GM18873 (cell line): ENCODE measurements around the gene MAPK1.
A peak's percentile ranks its signal among the peaks of the same experiment; 100 is the strongest.
"Not testable (repeated sequence)": the region's sequence is repeated elsewhere in the genome, so short reads cannot be mapped to it uniquely, and the experiment has no call there.

Experiments used
- ATAC-seq: cut with Tn5 transposase; IDR thresholded peaks from one replicate; pipeline ENCODE4 v1.9.1; 2021; ENCODE audit warnings: mild to moderate bottlenecking, moderate library complexity, moderate number of reproducible peaks; ENCODE audit not compliant: unreplicated experiment, low FRiP score

MAPK1 gene

DNA sequence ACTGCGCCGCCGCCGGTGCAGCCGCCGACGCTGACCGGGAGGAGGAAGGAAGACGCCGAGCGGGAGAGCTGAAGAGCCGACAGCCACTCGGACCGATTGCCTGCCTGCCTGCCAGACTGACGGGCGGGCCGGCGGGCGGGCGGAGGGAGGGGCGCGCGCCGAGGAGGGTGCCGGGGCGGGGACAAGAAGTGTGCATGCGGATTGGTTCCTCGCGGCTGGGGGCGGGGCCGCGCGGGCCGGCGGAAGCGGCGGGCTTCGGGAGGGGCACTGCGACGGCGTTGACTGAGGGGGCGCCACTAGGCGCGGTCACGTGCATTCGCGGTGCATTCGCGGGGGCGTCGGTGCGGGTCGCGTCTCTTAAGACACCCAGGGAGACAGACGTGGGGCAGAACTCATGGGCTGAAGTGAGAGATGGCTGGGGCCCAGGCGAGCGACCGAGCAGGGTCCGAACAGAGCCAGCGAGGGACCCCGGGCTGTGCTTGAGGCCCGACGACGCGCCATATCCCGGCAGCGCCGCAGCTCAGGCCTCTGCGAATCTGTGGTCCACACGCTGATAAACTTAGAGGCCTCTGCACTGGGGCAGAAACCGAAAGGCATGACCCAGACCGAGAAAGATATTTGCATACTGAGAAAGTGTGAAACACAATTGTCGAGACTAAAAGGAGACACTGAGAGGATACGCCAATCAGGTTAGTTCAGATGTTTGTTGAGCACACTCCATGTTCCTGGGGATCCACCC, at the start of gene MAPK1:
MAPK1 (minus strand) TSS at position 118 of the 739 bp plus-strand sequence. CDS start 205 bp downstream, outside the sequence.
- ATAC-seq, result peak; percentile 75

DNA sequence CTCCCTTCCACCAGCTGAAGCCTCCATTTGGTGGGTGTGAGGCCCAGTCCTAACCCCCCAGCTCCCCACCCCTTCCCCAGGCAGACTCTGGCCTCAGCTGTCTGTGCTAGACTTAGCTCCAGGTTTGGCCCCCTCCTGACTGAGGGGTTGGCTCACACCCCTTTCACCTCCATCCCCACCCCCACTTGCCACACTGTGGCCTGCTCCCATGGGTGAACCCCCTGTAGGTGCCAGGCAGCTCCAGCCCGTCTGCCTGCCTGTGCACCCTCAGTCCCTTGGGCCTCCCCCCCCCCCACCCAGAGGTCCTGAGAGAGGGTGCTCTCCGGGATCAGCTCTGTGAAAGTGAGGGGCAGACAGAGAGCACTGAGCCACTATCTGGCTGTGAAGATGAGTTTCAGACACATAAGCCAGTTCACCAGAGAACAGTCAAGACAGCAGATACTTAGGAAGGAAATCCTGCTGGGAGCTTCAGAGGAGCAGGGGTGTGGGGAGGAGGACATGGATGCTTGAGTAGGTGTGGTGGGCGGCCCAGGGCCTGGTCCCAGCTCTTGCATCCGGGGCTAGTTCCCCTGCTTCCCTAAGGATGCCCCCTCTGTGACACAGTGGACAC, 49.0 kb upstream of the MAPK1 start:
- ATAC-seq, result no peak

DNA sequence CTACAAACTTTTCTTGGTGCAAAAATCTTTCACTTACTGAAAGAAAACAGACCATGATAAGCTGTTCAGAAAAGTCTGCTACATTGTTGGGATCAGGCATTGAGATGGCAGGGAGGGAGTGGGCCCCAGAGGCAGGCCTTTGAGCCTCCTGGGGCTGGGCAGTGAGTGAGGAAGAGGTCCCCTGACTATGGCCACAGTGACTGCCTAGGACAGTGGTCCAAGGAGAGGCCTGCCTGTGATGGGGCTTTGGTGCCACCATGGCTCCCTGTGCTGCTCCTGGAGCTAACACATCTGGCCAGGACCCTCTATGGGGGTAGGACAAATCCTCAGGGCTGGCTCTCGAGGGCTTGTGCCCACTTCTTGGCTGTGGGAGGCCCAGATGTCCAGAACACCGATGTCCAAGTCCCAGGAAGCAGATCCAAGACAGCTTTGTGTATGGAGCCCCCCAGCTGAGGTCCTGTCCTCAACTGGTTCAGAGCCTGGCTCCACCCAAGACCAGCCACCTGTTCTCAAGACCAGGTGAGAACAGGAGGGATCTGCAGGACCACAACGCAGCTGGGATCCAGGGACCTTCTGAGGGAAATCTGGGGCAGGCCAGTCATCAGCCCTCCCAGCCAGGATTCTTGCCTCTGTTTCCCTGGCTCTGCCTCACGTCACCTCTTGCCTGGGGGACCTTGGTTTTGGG, 48.3 kb upstream of the MAPK1 start:
- no peak for ATAC-seq

DNA sequence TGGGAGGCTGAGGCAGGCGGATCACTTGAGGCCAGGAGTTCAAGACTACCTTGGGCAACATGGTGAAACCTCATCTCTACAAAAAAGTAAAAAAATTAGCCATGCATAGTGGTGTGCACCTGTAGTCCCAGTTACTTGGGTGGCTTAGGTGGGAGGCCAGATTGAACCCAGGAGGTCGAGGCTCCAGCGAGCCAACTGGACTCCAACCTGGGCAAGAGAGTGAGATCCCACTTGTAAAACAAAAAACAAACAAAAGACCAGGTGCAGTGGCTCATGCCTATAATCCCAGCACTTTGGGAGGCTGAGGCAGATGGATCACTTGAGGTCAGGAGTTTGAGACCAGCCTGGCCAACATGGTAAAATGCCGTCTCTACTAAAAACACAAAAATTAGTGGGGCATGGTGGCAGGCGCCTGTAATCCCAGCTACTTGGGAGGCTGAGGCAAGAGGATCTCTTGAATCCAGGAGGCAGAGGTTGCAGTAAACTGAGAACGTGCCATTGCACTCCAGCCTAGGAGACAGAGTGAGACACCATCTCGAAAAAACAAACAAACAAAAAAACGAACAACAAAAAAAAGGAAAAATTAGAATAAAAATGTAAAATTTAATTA, 46.7 kb upstream of the MAPK1 start:
- ATAC-seq, result not testable (repeated sequence)

DNA sequence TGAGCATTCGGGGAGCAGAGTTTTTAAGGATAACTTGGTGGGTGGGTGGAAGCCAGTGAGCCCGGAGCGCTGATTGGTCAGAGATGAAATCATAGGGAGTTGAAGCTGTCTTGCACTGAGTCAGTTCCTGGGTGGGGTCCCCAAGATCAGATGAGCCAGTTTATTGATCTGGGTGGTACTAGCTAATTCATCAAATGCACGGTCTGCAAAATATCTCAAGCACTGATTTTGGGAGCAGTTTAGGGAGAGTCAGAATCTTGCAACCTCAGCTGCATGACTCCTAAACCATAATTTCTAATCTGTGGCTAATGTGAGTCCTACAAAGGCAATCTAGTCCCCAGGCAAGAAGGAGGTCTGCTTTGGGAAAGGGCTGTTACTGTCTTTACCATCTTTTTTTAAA, 42.9 kb upstream of the MAPK1 start:
- ATAC-seq, result not testable (repeated sequence)

DNA sequence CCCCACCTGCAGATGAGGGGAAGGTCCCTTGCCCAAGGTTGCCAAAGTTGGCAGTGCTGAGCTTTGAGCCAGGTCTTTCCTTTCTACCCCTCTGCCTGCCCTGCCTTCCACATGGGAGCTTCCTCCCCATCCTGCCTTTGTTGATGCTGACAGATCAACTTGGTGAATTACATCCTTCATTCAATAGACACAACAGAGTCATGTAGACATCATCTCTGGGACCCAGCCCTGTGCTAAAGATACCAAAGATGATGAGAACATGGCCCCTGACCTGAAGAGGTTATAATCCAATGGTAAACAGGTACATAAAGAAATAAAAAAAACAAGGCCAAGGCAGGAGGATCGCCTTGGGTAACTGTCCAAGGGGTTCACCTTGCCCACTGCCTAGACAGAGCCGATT, 42.4 kb upstream of the MAPK1 start:
- no peak for ATAC-seq

DNA sequence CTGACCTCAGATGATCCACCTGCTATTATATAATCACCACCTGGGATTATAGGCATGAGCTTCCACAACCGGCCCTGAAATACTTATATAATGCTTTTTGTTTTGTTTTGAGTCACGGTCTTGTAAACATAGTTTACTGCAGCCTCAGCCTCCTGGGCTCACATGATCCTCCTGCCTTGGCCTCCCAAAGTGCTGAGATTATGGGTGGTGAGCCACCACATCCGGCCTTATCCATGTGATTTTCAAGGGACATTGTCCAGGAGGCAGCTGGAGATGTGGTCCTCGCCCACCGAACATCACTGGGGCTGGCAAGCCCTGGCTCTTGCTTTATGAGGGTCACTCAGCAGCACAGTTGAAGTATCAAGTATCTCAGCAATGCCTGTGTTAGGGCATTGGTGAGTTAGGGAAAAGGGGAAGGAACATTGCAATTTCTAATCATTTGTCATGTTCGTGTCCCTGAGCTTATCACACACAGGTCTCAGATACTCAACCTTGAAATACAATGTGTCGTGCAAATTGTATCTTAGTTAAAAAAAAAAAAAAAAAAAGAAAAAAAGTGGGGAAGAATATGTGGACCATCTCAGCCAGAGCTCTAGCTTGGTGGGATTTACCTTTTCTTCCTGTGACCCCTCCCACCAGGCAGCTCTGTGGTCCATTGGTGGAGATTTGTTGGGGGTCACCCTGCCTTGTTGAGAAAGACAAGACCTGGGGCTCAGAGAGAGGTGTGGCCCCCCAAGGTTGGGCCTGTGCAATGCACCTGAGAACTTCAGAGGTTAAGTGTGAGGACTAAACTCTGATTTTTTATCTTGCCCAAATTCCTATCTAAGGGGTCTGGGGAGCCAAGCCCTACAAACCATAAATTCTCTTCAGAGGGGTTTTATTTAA, 40.4 kb upstream of the MAPK1 start:
- ATAC-seq, result no peak

DNA sequence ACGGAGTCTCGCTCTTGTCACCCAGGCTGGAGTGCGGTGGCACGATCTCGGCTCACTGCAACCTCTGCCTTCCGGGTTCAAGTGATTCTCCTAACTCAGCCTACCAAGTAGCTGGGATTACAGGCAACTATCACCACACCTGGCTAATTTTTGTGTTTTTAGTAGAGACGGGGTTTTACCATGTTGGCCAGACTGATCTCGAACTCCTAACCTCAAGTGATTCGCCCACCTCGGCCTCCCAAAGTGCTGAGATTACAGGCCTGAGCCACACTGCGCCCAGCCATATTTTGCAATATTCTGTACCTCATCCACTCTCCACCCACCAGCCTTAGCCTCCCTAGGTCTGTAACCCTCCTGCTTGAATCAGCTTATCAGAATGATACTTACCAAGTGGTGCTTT, 37.8 kb upstream of the MAPK1 start:
- ATAC-seq, result not testable (repeated sequence)

DNA sequence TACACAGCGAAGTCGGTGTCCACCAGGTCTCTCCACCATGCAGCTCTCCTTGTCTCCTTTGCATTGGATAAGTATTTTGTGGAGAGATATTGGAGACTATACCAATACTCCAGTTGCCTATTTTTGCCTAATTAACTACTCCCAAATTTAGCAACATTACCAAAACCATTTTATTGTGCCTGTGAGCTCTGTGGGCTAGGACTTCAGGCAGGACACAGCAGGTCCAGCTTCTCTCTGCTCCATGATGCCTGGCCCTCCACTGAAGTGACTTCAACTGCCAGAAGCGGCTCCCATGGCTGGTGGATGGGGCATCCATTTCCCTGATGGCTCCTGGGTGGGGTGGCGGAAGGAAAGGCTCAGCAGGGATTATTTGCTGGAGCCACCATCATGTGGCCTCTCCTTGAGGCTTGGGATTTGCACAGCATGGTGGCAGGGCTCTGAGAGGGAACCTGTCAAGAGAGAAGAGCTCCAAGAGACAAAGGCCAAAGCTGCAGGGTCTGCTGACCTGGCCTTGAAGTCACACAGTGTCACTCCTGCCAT, 36.9 kb upstream of the MAPK1 start:
- ATAC-seq, result no peak

DNA sequence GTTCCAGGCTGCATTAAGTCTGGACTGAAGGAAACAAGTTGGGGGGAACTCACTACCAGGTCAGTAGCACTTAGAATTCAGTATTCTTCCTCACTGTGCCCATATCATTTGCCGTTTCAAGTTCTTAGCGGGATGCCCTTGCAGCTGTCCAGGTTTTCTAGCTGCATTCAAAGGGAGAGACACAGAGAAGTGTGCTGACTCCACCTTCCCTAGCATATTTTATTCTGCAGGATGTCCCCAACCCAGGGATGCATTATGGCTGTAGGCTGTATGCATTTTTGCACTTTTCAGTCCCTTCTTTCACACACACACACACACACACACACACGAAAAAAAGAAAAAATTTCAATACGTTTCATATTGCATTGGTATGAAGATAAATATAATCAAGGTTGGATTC, 35.8 kb upstream of the MAPK1 start:
- no peak for ATAC-seq

DNA sequence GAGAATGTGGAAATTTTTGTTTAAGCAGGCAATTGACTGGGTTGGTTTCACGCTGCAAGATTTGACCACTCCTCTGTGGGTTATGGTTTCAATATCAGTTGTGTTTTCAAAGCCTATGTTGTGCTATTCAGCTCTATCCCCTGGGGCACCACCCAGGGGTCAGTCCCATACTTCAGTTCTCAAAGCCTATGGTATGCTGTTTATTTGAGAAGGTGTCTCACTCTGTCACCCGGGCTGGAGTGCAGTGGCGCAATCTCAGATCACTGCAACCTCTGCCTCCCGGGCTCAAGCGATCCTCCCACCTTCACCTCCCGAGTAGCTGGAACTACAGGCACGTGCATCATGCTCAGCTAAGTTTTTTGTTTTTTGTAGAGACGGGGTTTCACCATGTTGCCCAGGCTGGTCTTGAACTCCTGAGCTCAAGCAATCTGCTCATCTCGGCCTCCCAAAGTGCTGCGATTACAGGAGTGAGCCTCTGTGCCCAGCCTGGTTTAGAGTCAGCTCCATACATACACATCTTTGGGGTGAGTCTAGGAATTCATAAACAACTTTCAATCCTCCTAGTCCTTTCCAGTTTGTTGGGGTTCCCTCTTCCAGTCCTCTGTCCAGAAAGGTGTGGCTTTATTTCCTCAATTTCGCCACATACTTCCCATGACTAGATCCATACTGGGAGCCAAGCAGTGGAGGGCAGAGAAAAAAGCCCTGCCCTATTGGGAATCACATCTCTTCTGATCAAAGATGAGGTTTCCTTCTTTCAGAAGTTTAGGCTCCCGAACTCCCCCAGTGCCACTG, 35.0 kb upstream of the MAPK1 start:
- ATAC-seq, result no peak

DNA sequence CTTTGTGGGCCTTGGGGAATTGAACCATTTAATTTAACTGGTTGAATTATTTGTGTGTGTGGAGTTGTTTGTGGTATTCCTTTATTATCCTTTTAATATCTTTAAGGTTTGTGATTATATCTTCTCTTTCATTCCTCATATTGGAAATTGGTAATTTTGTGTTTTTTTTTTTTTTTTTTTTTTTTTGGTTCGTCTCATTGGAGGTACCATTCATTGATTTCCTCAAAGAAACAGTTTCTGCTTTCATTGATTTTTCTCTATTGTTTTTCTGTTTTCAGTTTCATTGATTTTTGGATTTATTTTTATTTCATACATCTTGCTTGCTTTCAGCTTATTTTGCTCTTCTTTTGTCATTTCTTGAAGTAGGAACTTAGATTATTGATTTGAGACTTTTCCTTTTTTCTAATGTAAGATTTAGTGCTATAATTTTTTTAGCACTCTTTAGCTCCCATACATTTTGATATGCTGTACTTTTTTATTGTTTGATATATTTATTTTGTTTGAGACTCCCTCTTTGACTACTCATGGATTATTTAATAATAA, 31.0 kb upstream of the MAPK1 start:
- no peak for ATAC-seq

DNA sequence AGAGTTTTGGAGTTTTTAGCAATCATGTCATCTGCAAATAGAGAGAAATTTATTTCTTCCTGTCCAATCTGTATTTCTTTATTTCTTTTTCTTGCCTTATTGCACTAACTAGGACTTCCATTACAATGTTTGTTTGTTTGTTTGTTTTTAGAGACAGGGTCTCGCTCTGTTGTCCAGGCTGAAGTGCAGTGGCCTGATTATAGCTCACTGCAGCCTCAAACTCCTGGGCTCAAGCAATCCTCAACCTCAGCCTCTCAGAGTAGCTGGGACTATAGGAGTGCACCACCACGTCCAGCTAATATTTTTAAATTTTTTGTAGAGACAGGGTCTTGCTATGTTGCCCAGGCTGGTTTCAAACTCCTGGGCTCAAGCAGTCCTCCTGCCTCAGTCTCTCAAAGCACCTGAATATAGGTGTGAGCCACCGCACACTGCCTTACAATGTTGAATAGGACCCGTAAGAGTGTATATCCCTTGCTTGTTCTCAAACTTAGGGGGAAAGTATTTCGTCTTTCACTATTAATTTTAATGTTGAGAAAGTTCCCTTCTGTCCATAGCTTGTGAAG, 29.6 kb upstream of the MAPK1 start:
- ATAC-seq, result no peak

DNA sequence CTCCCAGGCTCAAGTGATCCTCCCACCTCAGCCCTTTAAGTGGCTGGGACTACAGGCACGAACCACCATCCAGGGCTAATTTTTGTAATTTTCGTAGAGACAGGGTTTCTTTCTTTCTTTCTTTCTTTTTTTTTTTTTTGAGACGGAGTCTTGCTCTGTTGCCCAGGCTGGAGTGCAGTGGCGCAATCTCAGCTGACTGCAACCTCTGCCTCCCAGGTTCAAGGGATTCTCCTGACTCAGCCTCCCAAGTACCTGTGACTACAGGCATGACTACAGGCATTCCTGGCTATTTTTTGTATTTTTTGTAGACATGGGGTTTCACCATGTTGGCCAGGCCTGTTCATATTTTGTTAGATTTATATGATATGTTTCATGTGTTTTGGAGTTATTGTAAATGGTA, 28.8 kb upstream of the MAPK1 start:
- not testable (repeated sequence) for ATAC-seq

DNA sequence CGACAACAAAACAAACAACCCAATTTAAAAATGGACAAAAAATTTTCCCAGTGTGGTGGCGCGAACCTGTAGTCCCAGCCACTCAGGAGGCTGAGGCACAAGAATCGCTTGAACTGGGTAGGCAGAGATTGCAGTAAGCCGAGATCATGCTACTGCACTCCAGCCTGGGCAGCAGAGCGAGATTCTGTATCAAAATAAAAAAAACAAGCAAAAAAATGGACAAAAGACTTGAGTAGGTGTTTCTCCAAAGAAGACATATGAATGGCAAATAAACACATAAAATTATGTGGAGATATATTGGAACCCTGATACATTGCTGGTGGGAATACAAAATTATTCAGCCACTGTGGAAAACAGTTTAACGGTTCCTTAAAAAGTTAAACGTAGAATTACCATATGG, 27.4 kb upstream of the MAPK1 start:
- ATAC-seq, result no peak

DNA sequence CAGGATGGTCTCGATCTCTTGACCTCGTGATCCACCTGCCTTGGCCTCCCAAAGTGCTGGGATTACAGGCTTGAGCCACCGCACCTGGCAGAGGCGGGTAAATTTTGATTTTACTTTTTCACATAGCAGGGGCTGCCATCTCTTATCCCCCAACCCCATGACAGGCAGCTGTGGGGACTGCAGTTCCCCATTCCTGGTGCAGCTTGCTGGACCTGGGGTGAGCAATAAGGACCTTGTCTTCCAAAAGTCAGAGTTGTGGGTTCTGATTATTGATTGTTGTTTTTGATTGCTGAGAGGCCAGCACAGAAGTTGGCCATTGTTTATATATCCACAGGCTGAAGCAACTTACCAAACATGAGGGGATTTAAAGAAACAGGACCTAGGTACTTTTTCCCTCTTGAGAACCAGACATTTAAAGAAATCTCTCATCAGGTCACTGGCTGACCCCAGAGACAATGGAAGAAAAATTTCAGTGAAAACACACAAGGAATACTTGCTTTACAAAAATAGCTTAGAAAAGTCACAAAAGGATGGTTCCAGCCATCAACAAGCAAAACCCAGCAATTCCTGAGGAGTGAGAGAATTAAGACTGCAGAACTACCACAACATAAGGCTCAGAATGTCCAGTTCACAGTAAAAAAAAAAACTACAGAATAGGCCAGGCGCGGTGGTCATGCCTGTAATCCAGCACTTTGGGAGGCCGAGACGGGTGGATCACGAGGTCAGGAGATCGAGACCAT, 22.0 kb upstream of the MAPK1 start:
- no peak for ATAC-seq

DNA sequence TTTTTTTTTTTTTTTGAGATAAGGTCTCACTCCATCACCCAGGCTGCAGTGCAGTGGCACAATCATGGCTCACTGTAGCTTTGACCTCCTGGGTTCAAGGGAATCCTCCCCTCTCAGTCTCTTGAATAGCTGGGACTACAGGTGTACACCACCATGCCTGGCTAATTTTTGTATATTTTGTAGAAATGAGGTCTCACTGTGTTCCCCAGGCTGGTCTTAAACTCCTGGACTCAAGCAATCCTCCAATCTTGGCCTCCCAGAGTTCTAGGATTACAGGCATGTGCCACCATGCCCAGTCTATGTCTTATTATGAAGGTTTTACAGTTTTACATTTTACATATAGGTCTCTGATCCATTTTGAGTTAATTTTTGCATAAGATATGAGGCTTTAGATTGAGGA, 20.4 kb upstream of the MAPK1 start:
- no peak for ATAC-seq

DNA sequence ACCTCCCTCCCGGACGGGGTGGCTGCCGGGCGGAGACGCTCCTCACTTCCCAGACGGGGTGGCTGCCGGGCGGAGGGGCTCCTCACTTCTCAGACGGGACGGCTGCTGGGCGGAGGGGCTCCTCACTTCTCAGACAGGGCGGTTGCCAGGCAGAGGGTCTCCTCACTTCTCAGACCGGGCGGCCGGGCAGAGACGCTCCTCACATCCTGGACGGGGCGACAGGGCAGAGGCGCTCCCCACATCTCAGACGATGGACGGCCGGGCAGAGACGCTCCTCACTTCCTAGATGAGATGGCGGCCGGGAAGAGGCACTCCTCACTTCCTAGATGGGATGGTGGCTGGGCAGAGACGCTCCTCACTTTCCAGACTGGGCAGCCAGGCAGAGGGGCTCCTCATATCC, 16.5 kb upstream of the MAPK1 start:
- not testable (repeated sequence) for ATAC-seq
